Measurements from ENCODE around the gene ZEB1.

GRCh38 chr10:31507427-31507826 is 188.4 kb downstream of the ZEB1 start:
- TF ChIP-seq, protein P1, sequence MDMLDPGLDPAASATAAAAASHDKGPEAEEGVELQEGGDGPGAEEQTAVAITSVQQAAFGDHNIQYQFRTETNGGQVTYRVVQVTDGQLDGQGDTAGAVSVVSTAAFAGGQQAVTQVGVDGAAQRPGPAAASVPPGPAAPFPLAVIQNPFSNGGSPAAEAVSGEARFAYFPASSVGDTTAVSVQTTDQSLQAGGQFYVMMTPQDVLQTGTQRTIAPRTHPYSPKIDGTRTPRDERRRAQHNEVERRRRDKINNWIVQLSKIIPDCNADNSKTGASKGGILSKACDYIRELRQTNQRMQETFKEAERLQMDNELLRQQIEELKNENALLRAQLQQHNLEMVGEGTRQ (IDR thresholded peaks at IDR 0.05; ENCODE audit: low read depth, low read length): no peak
- TF ChIP-seq, protein P1 (CRISPR knock-in tag; IDR thresholded peaks at IDR 0.05; ENCODE audit: borderline replicate concordance): no peak
- TF ChIP-seq ZNF24 (IDR thresholded peaks at IDR 0.05) (no peak), ZNF484 (CRISPR knock-in tag; IDR thresholded peaks at IDR 0.05; ENCODE audit: borderline replicate concordance, low read depth) (no peak), NPAS2 (CRISPR knock-in tag; IDR thresholded peaks at IDR 0.05; ENCODE audit: borderline replicate concordance) (no peak), KLF16 (CRISPR knock-in tag; IDR thresholded peaks at IDR 0.05) (no peak), PHF8 (CRISPR knock-in tag; IDR thresholded peaks at IDR 0.05) (no peak), TCF12 (IDR thresholded peaks at IDR 0.05) (no peak), TCF12 (CRISPR knock-in tag; IDR thresholded peaks at IDR 0.05) (no peak), ZBTB49 (CRISPR knock-in tag; IDR thresholded peaks at IDR 0.05; ENCODE audit: borderline replicate concordance) (no peak), KAT2B (IDR thresholded peaks at IDR 0.05; ENCODE audit: borderline replicate concordance, low read depth, low read length) (no peak), POLR2A (IDR thresholded peaks at IDR 0.05; ENCODE audit: insufficient read depth in 1 of 2, low read depth in 2 of 2, low read length in 2 of 2) (no peak)
- TF ChIP-seq, protein P2, sequence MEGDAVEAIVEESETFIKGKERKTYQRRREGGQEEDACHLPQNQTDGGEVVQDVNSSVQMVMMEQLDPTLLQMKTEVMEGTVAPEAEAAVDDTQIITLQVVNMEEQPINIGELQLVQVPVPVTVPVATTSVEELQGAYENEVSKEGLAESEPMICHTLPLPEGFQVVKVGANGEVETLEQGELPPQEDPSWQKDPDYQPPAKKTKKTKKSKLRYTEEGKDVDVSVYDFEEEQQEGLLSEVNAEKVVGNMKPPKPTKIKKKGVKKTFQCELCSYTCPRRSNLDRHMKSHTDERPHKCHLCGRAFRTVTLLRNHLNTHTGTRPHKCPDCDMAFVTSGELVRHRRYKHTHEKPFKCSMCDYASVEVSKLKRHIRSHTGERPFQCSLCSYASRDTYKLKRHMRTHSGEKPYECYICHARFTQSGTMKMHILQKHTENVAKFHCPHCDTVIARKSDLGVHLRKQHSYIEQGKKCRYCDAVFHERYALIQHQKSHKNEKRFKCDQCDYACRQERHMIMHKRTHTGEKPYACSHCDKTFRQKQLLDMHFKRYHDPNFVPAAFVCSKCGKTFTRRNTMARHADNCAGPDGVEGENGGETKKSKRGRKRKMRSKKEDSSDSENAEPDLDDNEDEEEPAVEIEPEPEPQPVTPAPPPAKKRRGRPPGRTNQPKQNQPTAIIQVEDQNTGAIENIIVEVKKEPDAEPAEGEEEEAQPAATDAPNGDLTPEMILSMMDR (CRISPR knock-in tag; IDR thresholded peaks at IDR 0.05): no peak
